ENCODE measurements around the gene MYO5C. TPM values are rescaled to one million over a fixed set of nuclear protein-coding genes. Genes with fewer than 3 reads are reported as not detected.

MYO5C gene
- total RNA-seq, 1 experiment from 2014 or later: 28.2 TPM

DNA sequence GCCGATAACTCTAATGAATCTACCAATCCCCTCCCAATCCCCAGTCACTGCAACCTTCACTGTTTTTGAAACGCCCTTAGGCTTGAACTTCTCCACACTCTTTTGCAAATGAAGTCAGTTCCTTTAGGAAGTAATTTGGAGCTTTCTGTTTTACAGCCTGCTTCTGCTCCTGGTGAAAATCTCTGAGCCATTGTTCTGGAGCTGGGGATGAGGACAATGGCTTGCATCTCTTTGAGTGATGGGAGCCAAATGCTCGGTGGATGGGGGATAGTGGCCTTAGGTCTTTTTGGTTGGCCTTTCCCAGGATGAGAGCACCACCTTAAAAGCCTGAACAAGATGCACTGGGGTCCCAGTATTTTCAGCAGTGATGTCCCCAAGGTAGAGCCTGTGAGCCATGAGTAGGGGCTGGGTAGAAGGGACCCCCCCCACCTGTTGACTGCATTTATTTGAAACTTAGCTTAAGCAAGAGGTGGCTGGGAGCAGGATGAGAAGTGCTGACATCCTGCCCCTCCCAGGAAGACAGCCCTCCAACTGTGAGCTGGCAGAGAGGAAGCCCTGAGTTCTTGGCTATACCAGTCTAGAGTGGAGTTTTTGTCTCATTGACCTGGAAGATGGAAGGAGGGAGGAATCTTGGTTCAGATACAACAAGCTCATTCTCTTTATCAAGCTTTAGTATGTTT is 7.6 kb upstream of the MYO5C start:
- Histone ChIP-seq H3K9me3 (ENCODE audit: control insufficient read depth, insufficient read depth, low read depth, low read length) (peaks cover 4% of the 10 kb centered on the region; the same call in 1 of the 2 replicates), H3K36me3 (ENCODE audit: control insufficient read depth, insufficient read depth, low read length) (no peaks in the 10 kb centered on the region), H3K27me3 (ENCODE audit: control insufficient read depth, insufficient read depth, low read length) (no peaks in the 10 kb centered on the region), H3K4me3 (ENCODE audit: low read depth in 2 of 2, low read length in 2 of 2) (no peak overlapping the region), H3K27ac (ENCODE audit: low read length) (no peak overlapping the region), H3K4me1 (ENCODE audit: control insufficient read depth, insufficient read depth, low read length) (no peaks in the 10 kb centered on the region)
- BruUV-seq (replicated peaks): no TSS peak
- in situ Hi-C loops (cut with HindIII; ENCODE audit: low pct_unique_long_range_greater_than_20kb, low sequenced_read_pairs) (no loop called here), intact Hi-C loops (cut with micrococcal nuclease; ENCODE audit: unreplicated experiment) (no loop called here)
- TF ChIP-seq POLR2AphosphoS5 (IDR thresholded peaks at IDR 0.05; ENCODE audit: low read depth, low read length): no peak
- no peak for TF ChIP-seq REST (IDR thresholded peaks at IDR 0.05; ENCODE audit: insufficient read depth in 1 of 2, low read depth in 2 of 2, low read length in 1 of 2)
- no peak for TF ChIP-seq SIN3A (IDR thresholded peaks at IDR 0.05; ENCODE audit: borderline replicate concordance, insufficient read depth, low read depth, low read length)
- TF ChIP-seq, protein P1, sequence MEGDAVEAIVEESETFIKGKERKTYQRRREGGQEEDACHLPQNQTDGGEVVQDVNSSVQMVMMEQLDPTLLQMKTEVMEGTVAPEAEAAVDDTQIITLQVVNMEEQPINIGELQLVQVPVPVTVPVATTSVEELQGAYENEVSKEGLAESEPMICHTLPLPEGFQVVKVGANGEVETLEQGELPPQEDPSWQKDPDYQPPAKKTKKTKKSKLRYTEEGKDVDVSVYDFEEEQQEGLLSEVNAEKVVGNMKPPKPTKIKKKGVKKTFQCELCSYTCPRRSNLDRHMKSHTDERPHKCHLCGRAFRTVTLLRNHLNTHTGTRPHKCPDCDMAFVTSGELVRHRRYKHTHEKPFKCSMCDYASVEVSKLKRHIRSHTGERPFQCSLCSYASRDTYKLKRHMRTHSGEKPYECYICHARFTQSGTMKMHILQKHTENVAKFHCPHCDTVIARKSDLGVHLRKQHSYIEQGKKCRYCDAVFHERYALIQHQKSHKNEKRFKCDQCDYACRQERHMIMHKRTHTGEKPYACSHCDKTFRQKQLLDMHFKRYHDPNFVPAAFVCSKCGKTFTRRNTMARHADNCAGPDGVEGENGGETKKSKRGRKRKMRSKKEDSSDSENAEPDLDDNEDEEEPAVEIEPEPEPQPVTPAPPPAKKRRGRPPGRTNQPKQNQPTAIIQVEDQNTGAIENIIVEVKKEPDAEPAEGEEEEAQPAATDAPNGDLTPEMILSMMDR (IDR thresholded peaks at IDR 0.05): no peak
- TF ChIP-seq TCF7L2 (IDR thresholded peaks at IDR 0.05; ENCODE audit: low read depth, low read length): no peak
- DNase-seq (ENCODE audit: low read depth, low spot score) (no peak), ATAC-seq (no peak)
- ChIA-PET CTCF (no interaction called here), POLR2A (no interaction called here)

GRCh38 chr15:52301265-52301847 is 5.8 kb upstream of the MYO5C start:
- Histone ChIP-seq H3K27me3 (ENCODE audit: control insufficient read depth, insufficient read depth, low read length) (no peaks in the 10 kb centered on the region), H3K27ac (ENCODE audit: low read length) (no peak overlapping the region), H3K36me3 (ENCODE audit: control insufficient read depth, insufficient read depth, low read length) (no peaks in the 10 kb centered on the region), H3K9me3 (ENCODE audit: control insufficient read depth, insufficient read depth, low read depth, low read length) (peaks cover 4% of the 10 kb centered on the region; the same call in 1 of the 2 replicates), H3K4me3 (ENCODE audit: low read depth in 2 of 2, low read length in 2 of 2) (no peak overlapping the region), H3K4me1 (ENCODE audit: control insufficient read depth, insufficient read depth, low read length) (no peaks in the 10 kb centered on the region)
- intact Hi-C loops (cut with micrococcal nuclease; ENCODE audit: unreplicated experiment): no loop called here
- ChIA-PET POLR2A (no interaction called here), CTCF (no interaction called here)
- in situ Hi-C loops (cut with HindIII; ENCODE audit: low pct_unique_long_range_greater_than_20kb, low sequenced_read_pairs): no loop called here
- ATAC-seq (no peak), DNase-seq (ENCODE audit: low read depth, low spot score) (no peak)
- TF ChIP-seq REST (IDR thresholded peaks at IDR 0.05; ENCODE audit: insufficient read depth in 1 of 2, low read depth in 2 of 2, low read length in 1 of 2): no peak
- no peak for TF ChIP-seq TCF7L2 (IDR thresholded peaks at IDR 0.05; ENCODE audit: low read depth, low read length)
- no peak for TF ChIP-seq SIN3A (IDR thresholded peaks at IDR 0.05; ENCODE audit: borderline replicate concordance, insufficient read depth, low read depth, low read length)
- TF ChIP-seq, protein P1 (IDR thresholded peaks at IDR 0.05): no peak
- TF ChIP-seq POLR2AphosphoS5 (IDR thresholded peaks at IDR 0.05; ENCODE audit: low read depth, low read length): no peak
- BruUV-seq (replicated peaks): no TSS peak

Measured in Panc1 (cell line).